HepG2 (cell line): ENCODE results near the gene KATNB1. TPM values are rescaled to one million over a fixed set of nuclear protein-coding genes. Genes with fewer than 3 reads are reported as not detected.

Source experiments
- ATF7-NPFF ChIP-seq: sonication (generic); formaldehyde crosslinking; IDR thresholded peaks from 2 replicates; pipeline ENCODE4 v1.8.1; 2023; ENCODE audit warnings: mild to moderate bottlenecking, low read depth, missing genetic modification reagents, moderate library complexity
- CENPBD1 ChIP-seq: sonication (generic); formaldehyde crosslinking; IDR thresholded peaks from 2 replicates; pipeline ENCODE4 v1.8.0; 2022; ENCODE audit warnings: missing genetic modification reagents, low read depth, mild to moderate bottlenecking, borderline replicate concordance
- CREB1 ChIP-seq, 2 experiments: fragments of 450-650 bp in 1 of 2; IDR thresholded peaks; 2 replicates each; pipeline ENCODE4 v1.6.1; 2016 to 2017; ENCODE audit warnings: control low read depth in 1 of 2, mild to moderate bottlenecking in 1 of 2, missing compliant biosample characterization in 1 of 2, missing genetic modification characterization in 1 of 2
- CREB3 ChIP-seq: sonication (generic); formaldehyde crosslinking; IDR thresholded peaks from 2 replicates; pipeline ENCODE4 v1.5.0; 2020; ENCODE audit warnings: missing genetic modification reagents
- FOXK2 ChIP-seq: fragments of 450-650 bp; IDR thresholded peaks from 2 replicates; pipeline ENCODE4 v1.6.1; 2016
- HCFC1 ChIP-seq: fragments of 150-350 bp; IDR thresholded peaks from 2 replicates; pipeline ENCODE4 v1.6.1; 2014; ENCODE audit warnings: low read depth, low read length
- HMG20A ChIP-seq: IDR thresholded peaks from 2 replicates; pipeline ENCODE4 v1.6.1; 2016; ENCODE audit warnings: borderline replicate concordance
- HNRNPK ChIP-seq: fragments of 200-400 bp; formaldehyde crosslinking; IDR thresholded peaks from 2 replicates; pipeline ENCODE4 v1.6.1; 2018; ENCODE audit warnings: low read length, low read depth, moderate library complexity, mild to moderate bottlenecking; ENCODE audit not compliant: poor library complexity, severe bottlenecking
- MAFF ChIP-seq: IDR thresholded peaks from 2 replicates; pipeline ENCODE4 v1.6.1; 2011; ENCODE audit warnings: low read depth, low read length, improper control_type of control experiment
- PAWR ChIP-seq: sonication (generic); formaldehyde crosslinking; IDR thresholded peaks from 2 replicates; pipeline ENCODE4 v1.4.0; 2020; ENCODE audit warnings: missing genetic modification reagents, mild to moderate bottlenecking, borderline replicate concordance
- SMAD1 ChIP-seq: sonication (generic); formaldehyde crosslinking; IDR thresholded peaks from 2 replicates; pipeline ENCODE4 v1.4.0; 2020; ENCODE audit warnings: missing genetic modification reagents, low read depth, mild to moderate bottlenecking, borderline replicate concordance
- SMAD3 ChIP-seq: sonication (generic); formaldehyde crosslinking; IDR thresholded peaks from 2 replicates; pipeline ENCODE4 v1.4.0; 2020; ENCODE audit warnings: missing genetic modification reagents
- ZBTB21 ChIP-seq: sonication (generic); formaldehyde crosslinking; IDR thresholded peaks from 2 replicates; pipeline ENCODE4 v1.4.0; 2020; ENCODE audit warnings: missing genetic modification reagents
- ZNF777 ChIP-seq: sonication (generic); formaldehyde crosslinking; IDR thresholded peaks from 2 replicates; pipeline ENCODE4 v1.4.0; 2020; ENCODE audit warnings: missing genetic modification reagents
- ZNF792 ChIP-seq: IDR thresholded peaks from 2 replicates; pipeline ENCODE4 v1.6.1; 2016
- polyA plus RNA-seq, 8 experiments: library from polyadenylated mRNA; depleted of rRNA in 3 of 8; stranded (reverse) in 7 of 8; unstranded in 1 of 8; fragments of >200 nt; fragmentation: Illumina TruSeq in 4 of 8; extraction: Trizol in 4 of 8; gene quantifications; 2 replicates each; pipeline versions ENCODE4 v1.2.1 to v1.2.3, GENCODE V29; 2011 to 2016; ENCODE audit warnings: low read depth in 4 of 8, missing spikeins in 1 of 8, mixed read lengths in 1 of 8; ENCODE audit not compliant: insufficient read depth in 1 of 8
- total RNA-seq, 5 experiments: library from RNA; depleted of rRNA; stranded (reverse); fragments of >200 nt; fragmentation: Illumina TruSeq; extraction: Trizol; gene quantifications; 2 replicates each; pipeline ENCODE4 v1.2.3, GENCODE V29; 2016; ENCODE audit warnings: low read depth in 1 of 5
- TF ChIP-seq, protein P1 (sequence below): sonication (generic); formaldehyde crosslinking; IDR thresholded peaks from 2 replicates; pipeline ENCODE4 v1.4.0; 2020; ENCODE audit warnings: mild to moderate bottlenecking, missing genetic modification reagents
- TF ChIP-seq, protein P2 (sequence below): fragments of 450-650 bp; IDR thresholded peaks from 2 replicates; pipeline ENCODE4 v1.6.1; 2017; ENCODE audit warnings: mild to moderate bottlenecking

KATNB1 gene
- total and polyA plus RNA-seq, 2 of the 13 experiments (the other 11 are each of a cell fraction or from before 2014, with no cell fraction given), result 31.5 to 43.5 TPM

GRCh38 chr16:57802341-57803133, 67.0 kb downstream of the KATNB1 start, which contains the start of gene KIFC3 (continued):
- TF ChIP-seq, protein P1, sequence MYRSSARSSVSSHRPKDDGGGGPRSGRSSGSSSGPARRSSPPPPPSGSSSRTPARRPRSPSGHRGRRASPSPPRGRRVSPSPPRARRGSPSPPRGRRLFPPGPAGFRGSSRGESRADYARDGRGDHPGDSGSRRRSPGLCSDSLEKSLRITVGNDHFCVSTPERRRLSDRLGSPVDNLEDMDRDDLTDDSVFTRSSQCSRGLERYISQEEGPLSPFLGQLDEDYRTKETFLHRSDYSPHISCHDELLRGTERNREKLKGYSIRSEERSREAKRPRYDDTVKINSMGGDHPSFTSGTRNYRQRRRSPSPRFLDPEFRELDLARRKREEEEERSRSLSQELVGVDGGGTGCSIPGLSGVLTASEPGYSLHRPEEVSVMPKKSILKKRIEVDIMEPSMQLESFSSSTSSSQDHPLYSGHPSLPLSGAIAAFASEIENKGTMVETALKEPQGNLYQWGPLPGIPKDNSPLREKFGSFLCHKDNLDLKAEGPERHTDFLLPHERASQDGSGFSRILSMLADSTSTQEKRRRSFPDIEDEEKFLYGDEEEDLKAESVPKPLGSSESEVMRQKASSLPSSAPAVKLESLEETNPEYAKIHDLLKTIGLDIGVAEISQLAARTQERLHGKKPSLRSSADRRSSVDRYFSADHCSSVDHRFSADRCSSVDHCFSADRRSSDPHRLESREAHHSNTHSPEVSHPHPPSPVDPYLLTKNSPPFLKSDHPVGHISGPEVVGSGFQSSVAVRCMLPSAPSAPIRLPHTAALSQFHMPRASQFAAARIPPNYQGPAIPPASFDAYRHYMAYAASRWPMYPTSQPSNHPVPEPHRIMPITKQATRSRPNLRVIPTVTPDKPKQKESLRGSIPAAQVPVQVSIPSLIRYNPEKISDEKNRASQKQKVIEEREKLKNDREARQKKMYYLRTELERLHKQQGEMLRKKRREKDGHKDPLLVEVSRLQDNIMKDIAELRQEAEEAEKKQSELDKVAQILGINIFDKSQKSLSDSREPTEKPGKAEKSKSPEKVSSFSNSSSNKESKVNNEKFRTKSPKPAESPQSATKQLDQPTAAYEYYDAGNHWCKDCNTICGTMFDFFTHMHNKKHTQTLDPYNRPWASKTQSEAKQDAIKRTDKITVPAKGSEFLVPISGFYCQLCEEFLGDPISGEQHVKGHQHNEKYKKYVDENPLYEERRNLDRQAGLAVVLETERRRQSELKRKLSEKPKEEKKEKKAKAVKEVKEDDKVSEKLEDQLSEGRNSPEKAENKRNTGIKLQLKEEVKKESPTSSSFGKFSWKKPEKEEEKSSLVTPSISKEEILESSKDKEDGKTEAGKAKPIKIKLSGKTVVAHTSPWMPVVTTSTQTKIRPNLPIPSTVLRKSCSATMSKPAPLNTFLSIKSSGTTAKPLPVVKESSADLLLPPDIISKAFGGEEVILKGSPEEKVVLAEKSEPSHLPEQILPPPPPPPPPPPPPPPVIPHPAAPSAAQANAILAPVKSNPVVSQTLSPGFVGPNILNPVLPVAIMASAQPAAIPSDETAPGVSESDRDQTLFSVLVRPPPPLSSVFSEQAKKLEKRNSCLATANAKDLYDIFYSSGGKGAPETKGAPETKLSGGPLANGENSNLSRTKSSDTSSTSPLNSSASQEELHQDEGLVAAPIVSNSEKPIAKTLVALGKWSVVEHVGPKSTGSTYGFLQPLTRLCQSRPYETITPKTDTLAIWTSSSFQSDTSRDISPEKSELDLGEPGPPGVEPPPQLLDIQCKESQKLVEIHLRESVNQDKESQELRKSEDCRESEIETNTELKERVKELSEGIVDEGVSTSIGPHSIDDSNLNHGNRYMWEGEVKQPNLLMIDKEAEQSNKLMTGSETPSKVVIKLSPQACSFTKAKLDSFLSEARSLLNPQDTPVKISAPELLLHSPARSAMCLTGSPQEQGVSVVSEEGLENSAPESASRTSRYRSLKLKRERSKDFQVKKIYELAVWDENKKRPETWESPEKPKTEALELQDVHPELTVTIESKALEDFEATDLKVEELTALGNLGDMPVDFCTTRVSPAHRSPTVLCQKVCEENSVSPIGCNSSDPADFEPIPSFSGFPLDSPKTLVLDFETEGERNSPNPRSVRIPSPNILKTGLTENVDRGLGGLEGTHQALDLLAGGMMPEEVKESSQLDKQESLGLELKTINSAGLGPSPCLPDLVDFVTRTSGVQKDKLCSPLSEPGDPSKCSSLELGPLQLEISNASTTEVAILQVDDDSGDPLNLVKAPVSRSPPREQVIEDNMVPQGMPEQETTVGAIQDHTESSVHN, result peak; percentile 81; the same call in 1 of the 2 replicates
- TF ChIP-seq MAFF (no peak), HNRNPK (no peak), PAWR (CRISPR knock-in tag) (no peak), ATF7-NPFF (CRISPR knock-in tag) (peak; percentile 92), ZNF777 (CRISPR knock-in tag) (peak; percentile 50; the same call in 1 of the 2 replicates), HMG20A (CRISPR knock-in tag) (peak; percentile 44), SMAD3 (CRISPR knock-in tag) (0 out of 2 replicates have a peak, but pooled peaks have one; percentile 6), CREB3 (CRISPR knock-in tag) (peak; percentile 91; the same call in 1 of the 2 replicates), ZBTB21 (CRISPR knock-in tag) (no peak), CREB1 (IDR thresholded peaks at IDR 0.05) (no peak), CREB1 (CRISPR knock-in tag; IDR thresholded peaks at IDR 0.05) (no peak), HCFC1 (no peak), FOXK2 (peak; percentile 67; the same call in 1 of the 2 replicates), CENPBD1 (CRISPR knock-in tag) (no peak; the same call in 1 of the 2 replicates), ZNF792 (no peak), SMAD1 (CRISPR knock-in tag) (peak; percentile 92; the same call in 1 of the 2 replicates)
- TF ChIP-seq, protein P2, sequence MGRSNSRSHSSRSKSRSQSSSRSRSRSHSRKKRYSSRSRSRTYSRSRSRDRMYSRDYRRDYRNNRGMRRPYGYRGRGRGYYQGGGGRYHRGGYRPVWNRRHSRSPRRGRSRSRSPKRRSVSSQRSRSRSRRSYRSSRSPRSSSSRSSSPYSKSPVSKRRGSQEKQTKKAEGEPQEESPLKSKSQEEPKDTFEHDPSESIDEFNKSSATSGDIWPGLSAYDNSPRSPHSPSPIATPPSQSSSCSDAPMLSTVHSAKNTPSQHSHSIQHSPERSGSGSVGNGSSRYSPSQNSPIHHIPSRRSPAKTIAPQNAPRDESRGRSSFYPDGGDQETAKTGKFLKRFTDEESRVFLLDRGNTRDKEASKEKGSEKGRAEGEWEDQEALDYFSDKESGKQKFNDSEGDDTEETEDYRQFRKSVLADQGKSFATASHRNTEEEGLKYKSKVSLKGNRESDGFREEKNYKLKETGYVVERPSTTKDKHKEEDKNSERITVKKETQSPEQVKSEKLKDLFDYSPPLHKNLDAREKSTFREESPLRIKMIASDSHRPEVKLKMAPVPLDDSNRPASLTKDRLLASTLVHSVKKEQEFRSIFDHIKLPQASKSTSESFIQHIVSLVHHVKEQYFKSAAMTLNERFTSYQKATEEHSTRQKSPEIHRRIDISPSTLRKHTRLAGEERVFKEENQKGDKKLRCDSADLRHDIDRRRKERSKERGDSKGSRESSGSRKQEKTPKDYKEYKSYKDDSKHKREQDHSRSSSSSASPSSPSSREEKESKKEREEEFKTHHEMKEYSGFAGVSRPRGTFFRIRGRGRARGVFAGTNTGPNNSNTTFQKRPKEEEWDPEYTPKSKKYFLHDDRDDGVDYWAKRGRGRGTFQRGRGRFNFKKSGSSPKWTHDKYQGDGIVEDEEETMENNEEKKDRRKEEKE, result no peak
